KMS-11 (cell line): ENCODE measurements around the gene POLA1.

Experiments used
- H2AFZ ChIP-seq: fragments of 200-600 bp; sonication (generic); 2 replicates; pipeline ENCODE4 v1.6.1; 2016; ENCODE audit warnings: antibody characterized with exemption, mixed run types, low read depth
- H3K27ac ChIP-seq: fragments of 200-600 bp; sonication (generic); 2 replicates; pipeline ENCODE4 v1.6.1; 2016; ENCODE audit warnings: mild to moderate bottlenecking, mixed run types
- H3K27me3 ChIP-seq: fragments of 200-600 bp; sonication (generic); 2 replicates; pipeline ENCODE4 v1.6.1; 2017; ENCODE audit warnings: mild to moderate bottlenecking, low read depth, mixed run types, moderate library complexity; ENCODE audit not compliant: insufficient read depth
- H3K36me3 ChIP-seq: fragments of 200-600 bp; sonication (generic); 2 replicates; pipeline ENCODE4 v1.6.1; 2017; ENCODE audit warnings: mild to moderate bottlenecking, mixed run types; ENCODE audit not compliant: insufficient read depth
- H3K4me1 ChIP-seq: fragments of 200-600 bp; sonication (generic); 2 replicates; pipeline ENCODE4 v1.6.1; 2016; ENCODE audit warnings: mild to moderate bottlenecking, low read depth, mixed run types; ENCODE audit not compliant: poor library complexity, severe bottlenecking
- H3K4me2 ChIP-seq: fragments of 200-600 bp; sonication (generic); 2 replicates; pipeline ENCODE4 v1.7.0; 2016; ENCODE audit warnings: mild to moderate bottlenecking, mixed run types
- H3K4me3 ChIP-seq: fragments of 200-600 bp; sonication (generic); IDR thresholded peaks from 2 replicates; pipeline ENCODE4 v1.6.1; 2017; ENCODE audit warnings: low read depth, low read length, mixed read lengths; ENCODE audit not compliant: insufficient read depth
- H3K79me2 ChIP-seq: fragments of 200-600 bp; sonication (generic); 2 replicates; pipeline ENCODE4 v1.6.1; 2016; ENCODE audit warnings: low read depth, mixed run types; ENCODE audit not compliant: insufficient read depth
- H3K9ac ChIP-seq: fragments of 200-600 bp; sonication (generic); 2 replicates; pipeline ENCODE4 v1.6.1; 2016; ENCODE audit warnings: mild to moderate bottlenecking, mixed run types
- H4K20me1 ChIP-seq: fragments of 200-600 bp; sonication (generic); 2 replicates; pipeline ENCODE4 v1.6.1; 2016; ENCODE audit warnings: mild to moderate bottlenecking, mixed run types; ENCODE audit not compliant: insufficient read depth
- CTCF ChIP-seq: fragments of 200-600 bp; sonication (generic); conservative IDR thresholded peaks from 2 replicates; pipeline ENCODE4 v1.6.1; 2017; ENCODE audit warnings: low read depth, mild to moderate bottlenecking, antibody characterized with exemption, low read length, moderate library complexity, mixed read lengths

Gene POLA1

GRCh38 chrX:24963823-24964222 is 270.1 kb downstream of the POLA1 start:
- Histone ChIP-seq H3K27ac (no peak overlapping the region), H3K4me3 (no peak overlapping the region), H3K27me3 (no peaks in the 10 kb centered on the region), H4K20me1 (no peaks in the 10 kb centered on the region), H3K79me2 (no peaks in the 10 kb centered on the region), H3K9ac (no peak overlapping the region), H3K4me1 (no peaks in the 10 kb centered on the region), H2AFZ (no peak overlapping the region), H3K4me2 (no peak overlapping the region), H3K36me3 (no peaks in the 10 kb centered on the region)
- no peak for TF ChIP-seq CTCF

DNA sequence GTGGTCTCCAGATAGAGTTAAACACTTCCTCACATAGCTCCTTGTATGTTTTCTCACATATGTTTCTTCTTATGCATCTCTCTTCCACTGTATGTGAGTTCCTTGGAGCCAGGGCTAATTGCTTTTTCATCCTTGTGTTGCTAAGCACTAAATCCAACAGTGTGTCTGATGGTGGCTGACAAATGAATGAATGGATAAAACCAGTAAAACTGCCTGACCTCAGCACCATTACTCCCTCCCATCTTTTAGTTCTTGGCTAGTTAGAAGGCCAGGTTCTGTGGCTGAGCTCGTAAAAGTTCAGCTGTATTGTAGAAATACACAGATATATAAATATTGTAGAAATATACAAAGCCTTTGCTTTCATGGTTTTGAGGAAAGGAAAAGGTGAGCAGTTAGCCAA is 271.7 kb downstream of the POLA1 start:
- H3K27ac ChIP-seq: no peak overlapping the region
- no peaks in the 10 kb centered on the region for H3K27me3 ChIP-seq

DNA sequence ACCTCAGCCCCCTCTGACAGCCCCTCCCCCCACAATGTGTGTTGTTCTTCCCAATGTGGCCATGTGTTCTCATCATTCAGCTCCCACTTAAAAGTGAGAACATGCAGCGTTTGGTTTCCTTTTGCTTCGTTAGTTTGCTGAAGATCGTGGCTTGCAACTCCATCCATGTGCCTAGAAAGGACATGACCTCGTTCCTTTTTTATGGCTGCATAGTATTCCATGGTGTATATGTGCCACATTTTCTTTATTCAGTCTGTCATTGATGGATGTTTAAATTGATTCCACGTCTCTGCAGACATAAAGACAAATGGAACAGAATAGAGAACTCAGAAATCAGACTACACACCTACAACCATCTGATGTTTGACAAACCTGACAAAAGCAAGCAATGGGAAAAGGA is 276.1 kb downstream of the POLA1 start:
- H3K27me3 ChIP-seq: no peaks in the 10 kb centered on the region
- H3K36me3 ChIP-seq: no peaks in the 10 kb centered on the region
- no peaks in the 10 kb centered on the region for H4K20me1 ChIP-seq
- H3K27ac ChIP-seq: no peak overlapping the region
- H3K4me1 ChIP-seq: no peaks in the 10 kb centered on the region
- H3K9ac ChIP-seq: no peak overlapping the region
- H2AFZ ChIP-seq: no peak overlapping the region
- H3K4me2 ChIP-seq: no peak overlapping the region
- TF ChIP-seq CTCF: no peak
- H3K79me2 ChIP-seq: no peaks in the 10 kb centered on the region
- H3K4me3 ChIP-seq: no peak overlapping the region

More for the DNA sequence above, 271.7 kb downstream of the POLA1 start:
- no peak for TF ChIP-seq CTCF
- Histone ChIP-seq H3K79me2 (no peaks in the 10 kb centered on the region), H3K4me3 (no peak overlapping the region), H3K36me3 (no peaks in the 10 kb centered on the region), H3K4me1 (no peaks in the 10 kb centered on the region), H3K9ac (no peak overlapping the region), H4K20me1 (no peaks in the 10 kb centered on the region), H3K4me2 (no peak overlapping the region), H2AFZ (no peak overlapping the region)

GRCh38 chrX:24979081-24979480 is 285.4 kb downstream of the POLA1 start:
- H3K36me3 ChIP-seq: no peaks in the 10 kb centered on the region
- no peaks in the 10 kb centered on the region for H3K27me3 ChIP-seq
- no peak overlapping the region for H3K4me3 ChIP-seq
- no peak overlapping the region for H3K9ac ChIP-seq
- no peaks in the 10 kb centered on the region for H3K79me2 ChIP-seq
- no peak overlapping the region for H3K4me2 ChIP-seq
- peaks cover 12% of the 10 kb centered on the region for H3K4me1 ChIP-seq
- no peaks in the 10 kb centered on the region for H4K20me1 ChIP-seq
- H2AFZ ChIP-seq: no peak overlapping the region
- no peak overlapping the region for H3K27ac ChIP-seq
- no peak for TF ChIP-seq CTCF

DNA sequence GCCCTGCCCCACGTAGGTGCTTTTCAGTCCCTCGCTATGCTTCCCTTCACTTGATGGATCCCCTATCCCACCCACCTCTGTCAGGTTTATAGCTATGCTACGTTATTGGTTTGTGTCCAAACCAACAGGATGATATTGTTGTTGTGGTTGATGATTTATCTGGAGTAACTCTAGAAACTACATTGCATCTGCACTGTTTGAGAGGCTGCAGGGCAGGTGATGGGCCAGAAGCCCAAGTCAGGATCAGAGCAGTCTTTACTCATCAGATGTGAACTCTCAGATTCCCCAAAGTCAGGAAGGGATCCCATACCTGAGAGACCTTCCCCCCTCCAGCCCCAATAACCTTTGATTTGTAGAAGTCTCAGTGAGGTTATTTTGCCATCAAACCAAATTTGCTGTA is 287.3 kb downstream of the POLA1 start:
- H3K36me3 ChIP-seq: no peaks in the 10 kb centered on the region
- TF ChIP-seq CTCF: no peak
- peaks cover 12% of the 10 kb centered on the region for H3K4me1 ChIP-seq
- no peaks in the 10 kb centered on the region for H3K27me3 ChIP-seq
- no peak overlapping the region for H3K27ac ChIP-seq
- no peak overlapping the region for H3K4me3 ChIP-seq
- no peaks in the 10 kb centered on the region for H4K20me1 ChIP-seq
- H2AFZ ChIP-seq: no peak overlapping the region
- no peaks in the 10 kb centered on the region for H3K79me2 ChIP-seq
- no peak overlapping the region for H3K9ac ChIP-seq
- H3K4me2 ChIP-seq: no peak overlapping the region
